ENCODE measurements around the gene AFAP1.
A peak's percentile ranks its signal among the peaks of the same experiment; 100 is the strongest.

AFAP1 gene

GRCh38 chr4:7737752-7738457 lies 201.8 kb downstream of the AFAP1 start:
- in situ Hi-C loops (cut with HindIII; ENCODE audit: low sequenced_read_pairs): no loop called here
- no peak for DNase-seq (ENCODE audit: low read depth, low spot score)
- no peak overlapping the region for H3K4me3 ChIP-seq (ENCODE audit: low read depth, low read length)
- TF ChIP-seq CTCF (IDR thresholded peaks at IDR 0.05; ENCODE audit: low read depth, low read length): no peak

GRCh38 chr4:7737268-7737645 lies 202.4 kb downstream of the AFAP1 start:
- DNase-seq (ENCODE audit: low read depth, low spot score): no peak
- no peak overlapping the region for H3K4me3 ChIP-seq (ENCODE audit: low read depth, low read length)
- in situ Hi-C loops (cut with HindIII; ENCODE audit: low sequenced_read_pairs): no loop called here
- TF ChIP-seq CTCF (IDR thresholded peaks at IDR 0.05; ENCODE audit: low read depth, low read length): no peak

GRCh38 chr4:7736436-7737267 lies 203.0 kb downstream of the AFAP1 start:
- no peak for TF ChIP-seq CTCF (IDR thresholded peaks at IDR 0.05; ENCODE audit: low read depth, low read length)
- in situ Hi-C loops (cut with HindIII; ENCODE audit: low sequenced_read_pairs): no loop called here
- peak; percentile 21 for DNase-seq (ENCODE audit: low read depth, low spot score)
- H3K4me3 ChIP-seq (ENCODE audit: low read depth, low read length): no peak overlapping the region

GRCh38 chr4:7735961-7736360 lies 203.7 kb downstream of the AFAP1 start:
- no peak overlapping the region for H3K4me3 ChIP-seq (ENCODE audit: low read depth, low read length)
- no peak for DNase-seq (ENCODE audit: low read depth, low spot score)
- no peak for TF ChIP-seq CTCF (IDR thresholded peaks at IDR 0.05; ENCODE audit: low read depth, low read length)
- in situ Hi-C loops (cut with HindIII; ENCODE audit: low sequenced_read_pairs): no loop called here

GRCh38 chr4:7735395-7735794 lies 204.3 kb downstream of the AFAP1 start:
- in situ Hi-C loops (cut with HindIII; ENCODE audit: low sequenced_read_pairs): no loop called here
- DNase-seq (ENCODE audit: low read depth, low spot score): no peak
- no peak overlapping the region for H3K4me3 ChIP-seq (ENCODE audit: low read depth, low read length)
- no peak for TF ChIP-seq CTCF (IDR thresholded peaks at IDR 0.05; ENCODE audit: low read depth, low read length)

GRCh38 chr4:7734651-7735260 lies 204.9 kb downstream of the AFAP1 start:
- no peak for TF ChIP-seq CTCF (IDR thresholded peaks at IDR 0.05; ENCODE audit: low read depth, low read length)
- in situ Hi-C loops (cut with HindIII; ENCODE audit: low sequenced_read_pairs): no loop called here
- no peak for DNase-seq (ENCODE audit: low read depth, low spot score)
- H3K4me3 ChIP-seq (ENCODE audit: low read depth, low read length): no peak overlapping the region

Measured in astrocyte of the spinal cord (primary cell).